Ishikawa (cell line): Measurements from ENCODE around the gene VWA1.
A peak's percentile ranks its signal among the peaks of the same experiment; 100 is the strongest.

ENCODE experiments used
- EGR1 ChIP-seq: IDR thresholded peaks from 2 replicates; pipeline ENCODE4 v1.6.1; 2012
- FOXM1 ChIP-seq: IDR thresholded peaks from 2 replicates; pipeline ENCODE4 v1.6.1; 2012; ENCODE audit warnings: low read depth, borderline replicate concordance
- MAX ChIP-seq: IDR thresholded peaks from 2 replicates; pipeline ENCODE4 v1.6.1; 2012
- NFIC ChIP-seq: IDR thresholded peaks from 2 replicates; pipeline ENCODE4 v1.6.1; 2012
- RAD21 ChIP-seq: IDR thresholded peaks from 2 replicates; pipeline ENCODE4 v1.6.1; 2012; ENCODE audit warnings: low read depth
- REST ChIP-seq: IDR thresholded peaks from 2 replicates; pipeline ENCODE4 v1.6.1; 2012; ENCODE audit warnings: low read depth, mild to moderate bottlenecking
- TAF1 ChIP-seq: IDR thresholded peaks from 2 replicates; pipeline ENCODE4 v1.6.1; 2012; ENCODE audit warnings: low read depth, mild to moderate bottlenecking
- TEAD4 ChIP-seq: IDR thresholded peaks from 2 replicates; pipeline ENCODE4 v1.6.1; 2012
- YY1 ChIP-seq: IDR thresholded peaks from 2 replicates; pipeline ENCODE4 v1.6.1; 2012; ENCODE audit warnings: low read depth
- ZBTB7A ChIP-seq: IDR thresholded peaks from 2 replicates; pipeline ENCODE4 v1.6.1; 2012; ENCODE audit warnings: low read depth

DNA sequence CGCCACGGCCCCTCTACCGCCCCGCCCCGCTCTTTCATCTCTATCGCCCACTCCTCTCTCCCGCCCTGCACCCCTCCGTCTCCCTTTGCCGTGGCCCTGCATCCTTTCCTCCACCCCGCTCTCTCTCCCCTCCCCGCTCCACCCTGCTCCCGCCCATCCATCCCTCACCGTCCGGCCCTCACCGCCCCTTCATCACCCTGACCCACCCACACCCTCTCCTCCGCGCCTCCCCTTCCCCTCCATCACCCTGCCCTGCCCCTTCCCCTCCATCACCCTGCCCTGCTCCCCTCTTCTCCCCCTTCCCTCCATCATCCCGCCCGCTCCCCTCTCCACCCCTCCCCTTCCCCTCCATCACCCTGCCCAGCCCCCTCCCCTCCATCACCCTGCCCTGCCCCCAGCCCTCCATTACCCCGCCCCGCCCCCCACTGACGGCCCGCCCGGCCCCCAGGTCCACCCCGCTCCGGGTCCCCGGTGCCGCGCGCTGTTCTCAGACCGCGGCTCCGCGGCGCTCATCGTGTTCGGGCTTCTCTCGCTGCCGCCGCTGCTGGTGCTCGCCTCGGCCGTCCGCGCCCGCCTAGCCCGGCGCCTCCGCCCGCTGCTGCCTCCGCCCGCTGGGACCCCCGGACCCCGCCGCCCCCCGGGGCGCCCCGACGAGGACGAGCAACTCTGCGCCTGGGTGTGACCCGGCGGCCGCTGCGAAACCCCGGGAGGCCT lies 8.2 kb upstream of the VWA1 start:
- no peak for TF ChIP-seq MAX
- no peak for TF ChIP-seq YY1
- TF ChIP-seq RAD21 = no peak
- no peak for TF ChIP-seq FOXM1
- no peak for TF ChIP-seq EGR1
- no peak for TF ChIP-seq TEAD4
- TF ChIP-seq REST = no peak
- no peak for TF ChIP-seq NFIC
- TF ChIP-seq ZBTB7A = peak; percentile 62; the same call in 1 of the 2 replicates
- TF ChIP-seq TAF1 = no peak
